Upper lobe of left lung (tissue), 6 donors: ENCODE results near the gene SLC1A2. TPM values are rescaled to one million over a fixed set of nuclear protein-coding genes. Genes with fewer than 3 reads are reported as not detected.

Experiments used
- ATAC-seq, 2 donors: fragments of 200-7000 bp; cut with Tn5 transposase; one replicate each; pipeline ENCODE4 v1.9.1; 2022; ENCODE audit warnings: mild to moderate bottlenecking in 2 of 2, moderate library complexity in 2 of 2; ENCODE audit not compliant: low FRiP score in 2 of 2
- DNase-seq, 2 donors: peaks; one replicate each; pipeline ENCODE4 v3.0.0-alpha.2; 2019 to 2020
- H3K27ac ChIP-seq, 4 donors: fragments of 200-600 bp; sonication (generic); one replicate each; pipeline ENCODE4 v1.5.1; 2016 to 2019
- H3K27me3 ChIP-seq, 4 donors: fragments of 200-600 bp; sonication (generic); one replicate each; pipeline ENCODE4 v1.5.1; 2017 to 2019
- H3K36me3 ChIP-seq, 4 donors: fragments of 200-600 bp; sonication (generic); one replicate each; pipeline ENCODE4 v1.5.1; 2016 to 2019
- H3K4me1 ChIP-seq, 4 donors: fragments of 200-600 bp; sonication (generic); one replicate each; pipeline ENCODE4 v1.5.1; 2018 to 2019
- H3K4me3 ChIP-seq, 4 donors: fragments of 200-600 bp; sonication (generic); one replicate each; pipeline ENCODE4 v1.5.1; 2017 to 2019; ENCODE audit warnings: mild to moderate bottlenecking in 2 of 4, moderate library complexity in 1 of 4
- H3K9me3 ChIP-seq, 4 donors: fragments of 200-600 bp; sonication (generic); one replicate each; pipeline ENCODE4 v1.5.1; 2018 to 2019
- CTCF ChIP-seq, 6 experiments: fragments of 450-650 bp in 4 of 6; fragments of 200-600 bp in 2 of 6; sonication (generic) in 2 of 6; IDR thresholded peaks; one replicate each; pipeline ENCODE4 v1.5.1; 2016 to 2019; ENCODE audit warnings: antibody characterized with exemption in 6 of 6
- EP300 ChIP-seq, 4 donors: sonication (generic); formaldehyde crosslinking; IDR thresholded peaks; one replicate each; pipeline ENCODE4 v1.5.1; 2017; ENCODE audit warnings: antibody characterized with exemption in 4 of 4, control low read depth in 2 of 4
- POLR2A ChIP-seq, 4 donors: fragments of 450-650 bp; IDR thresholded peaks; one replicate each; pipeline ENCODE4 v1.5.1; 2016 to 2017; ENCODE audit warnings: antibody characterized with exemption in 4 of 4, mild to moderate bottlenecking in 2 of 4
- POLR2AphosphoS5 ChIP-seq, 2 donors: sonication (generic); formaldehyde crosslinking; IDR thresholded peaks; one replicate each; pipeline ENCODE4 v1.5.1; 2017; ENCODE audit warnings: antibody characterized with exemption in 2 of 2
- WGBS, 2 donors: methylation state at CpG; one replicate each; pipeline ENCODE4 v1.1.5; 2017 to 2018; 5-methylcytosine and 5-hydroxymethylcytosine counted together
- small RNA-seq, 4 donors: library from RNA; depleted of rRNA; stranded (forward); fragments of <200 nt; gene quantifications; one replicate each; pipeline ENCODE3, GENCODE V24; 2016
- total RNA-seq, 6 donors: library from RNA; depleted of rRNA in 4 of 6; stranded (reverse); fragments of >200 nt in 4 of 6; gene quantifications; one replicate each; pipeline versions ENCODE4 v1.1.0 to v1.2.1, GENCODE V29; 2016 to 2021
- donor health status: DM: no; HTN: no; CAD: no; lungs with moderate emphysema.
- donor health status: DM: no; HTN: yes; CAD: no; lungs with severe emphysema.

Gene SLC1A2
- total RNA-seq, 6 donors from 2014 or later: 1.5 to 3.1 (median 2.0) TPM

GRCh38 chr11:35204614-35205013, 214.7 kb downstream of the SLC1A2 start:
- H3K4me3 ChIP-seq: no peak overlapping the region
- 90 to 92% methylated on average over 5 of the region's 5 CpGs for WGBS, 2 donors
- DNase-seq (no peak), ATAC-seq (no peak)
- H3K36me3 ChIP-seq: peaks cover 16 to 79% (median 25%) of the 10 kb centered on the region in 4 donors
- no peaks in the 10 kb centered on the region for H3K4me1 ChIP-seq
- H3K9me3 ChIP-seq: no peaks in the 10 kb centered on the region
- no peak for TF ChIP-seq CTCF (IDR thresholded peaks at IDR 0.05)
- no peak for TF ChIP-seq EP300 (IDR thresholded peaks at IDR 0.05)
- no peak for TF ChIP-seq POLR2AphosphoS5 (IDR thresholded peaks at IDR 0.05)
- TF ChIP-seq POLR2A (IDR thresholded peaks at IDR 0.05): no peak
- no peak overlapping the region for H3K27ac ChIP-seq
- H3K27me3 ChIP-seq: no peaks in the 10 kb centered on the region

Small RNAs within 50 kb of the gene (small RNA-seq; reads per million reads assigned to genes)
- gene AC090625.1: 0 reads per million in 4 donors

Other genes with a start within 250 kb of the SLC1A2 start
- 1 to 10 TPM in 4 of 6 donors, under 1 TPM in 1, not detected in 1; 0.30 to 7.2 (median 4.3) TPM for gene PAMR1, start 106.1 kb upstream of the SLC1A2 start, total RNA-seq
- 1 to 10 TPM; 2.5 to 9.2 (median 6.1) TPM for gene FJX1, start 198.9 kb upstream of the SLC1A2 start, total RNA-seq
- 100 to 1,000 TPM in 1 of 6 donors, 10 to 100 TPM in 5; 48.9 to 133 (median 64.0) TPM for gene TRIM44, start 243.2 kb upstream of the SLC1A2 start, total RNA-seq